ENCODE data around the gene FAM227A. TPM values are rescaled to one million over a fixed set of nuclear protein-coding genes. Genes with fewer than 3 reads are reported as not detected.
"Not testable (repeated sequence)": the region's sequence is repeated elsewhere in the genome, so short reads cannot be mapped to it uniquely, and the experiment has no call there.

The FAM227A gene
- total and polyA plus RNA-seq, 4 donors, result 0.56 to 1.3 (median 0.78) TPM; not detected in 1

- Histone ChIP-seq H3K27ac (ENCODE audit: low read depth in 1 of 2, low read length in 2 of 2) (no peak overlapping the region), H3K4me1 (ENCODE audit: control insufficient read depth in 1 of 2, insufficient read depth in 2 of 2, low read length in 2 of 2) (no peaks in the 10 kb centered on the region), H3K36me3 (ENCODE audit: control insufficient read depth in 1 of 2, insufficient read depth in 2 of 2, low read length in 1 of 2) (no peaks in the 10 kb centered on the region), H3K9me3 (ENCODE audit: control insufficient read depth, low read length) (no peaks in the 10 kb centered on the region), H3K27me3 (ENCODE audit: control insufficient read depth in 1 of 2, insufficient read depth in 2 of 2, low read length in 1 of 2) (no peaks in the 10 kb centered on the region), H3K4me3 (ENCODE audit: low read length in 2 of 2) (no peak overlapping the region)
- 78% methylated on average over 13 of the region's 13 CpGs for WGBS, 2 donors
- DNase-seq (no peak), ATAC-seq (ENCODE audit: low FRiP score) (no peak)
- intact Hi-C loops (cut with DNase I), result no loop called here
Observed at GRCh38 chr22:38608992-38609750, 47.0 kb downstream of the FAM227A start.

- Histone ChIP-seq H3K9me3 (ENCODE audit: control insufficient read depth, low read length) (no peaks in the 10 kb centered on the region), H3K4me3 (ENCODE audit: low read length in 2 of 2) (no peak overlapping the region), H3K4me1 (ENCODE audit: control insufficient read depth in 1 of 2, insufficient read depth in 2 of 2, low read length in 2 of 2) (no peaks in the 10 kb centered on the region), H3K36me3 (ENCODE audit: control insufficient read depth in 1 of 2, insufficient read depth in 2 of 2, low read length in 1 of 2) (no peaks in the 10 kb centered on the region), H3K27me3 (ENCODE audit: control insufficient read depth in 1 of 2, insufficient read depth in 2 of 2, low read length in 1 of 2) (no peaks in the 10 kb centered on the region), H3K27ac (ENCODE audit: low read depth in 1 of 2, low read length in 2 of 2) (no peak overlapping the region)
- WGBS, 2 donors, result 94 to 96% methylated on average over 3 of the region's 3 CpGs
- intact Hi-C loops (cut with DNase I), result no loop called here
- DNase-seq (no peak), ATAC-seq (ENCODE audit: low FRiP score) (no peak)
Observed at GRCh38 chr22:38607680-38608079, 48.5 kb downstream of the FAM227A start.

GRCh38 chr22:38602166-38602565 is 54.0 kb downstream of the FAM227A start:
- intact Hi-C loops (cut with DNase I), result no loop called here
- ATAC-seq (ENCODE audit: low FRiP score) (no peak), DNase-seq (no peak)
- H3K9me3 ChIP-seq (ENCODE audit: control insufficient read depth, low read length), result no peaks in the 10 kb centered on the region
- WGBS, 2 donors, result 81 to 84% methylated on average over 1 of the region's 1 CpG
- H3K27ac ChIP-seq (ENCODE audit: low read depth in 1 of 2, low read length in 2 of 2), result no peak overlapping the region
- H3K36me3 ChIP-seq (ENCODE audit: control insufficient read depth in 1 of 2, insufficient read depth in 2 of 2, low read length in 1 of 2), result no peaks in the 10 kb centered on the region
- H3K4me3 ChIP-seq (ENCODE audit: low read length in 2 of 2), result no peak overlapping the region
- H3K4me1 ChIP-seq (ENCODE audit: control insufficient read depth in 1 of 2, insufficient read depth in 2 of 2, low read length in 2 of 2), result no peaks in the 10 kb centered on the region
- no peaks in the 10 kb centered on the region for H3K27me3 ChIP-seq (ENCODE audit: control insufficient read depth in 1 of 2, insufficient read depth in 2 of 2, low read length in 1 of 2)

- H3K9me3 ChIP-seq (ENCODE audit: control insufficient read depth, low read length), result no peaks in the 10 kb centered on the region
- no peak overlapping the region for H3K27ac ChIP-seq (ENCODE audit: low read depth in 1 of 2, low read length in 2 of 2)
- 38 to 82% methylated on average over 2 of the region's 2 CpGs for WGBS, 2 donors
- no peak for DNase-seq
- no peaks in the 10 kb centered on the region for H3K36me3 ChIP-seq (ENCODE audit: control insufficient read depth in 1 of 2, insufficient read depth in 2 of 2, low read length in 1 of 2)
- ATAC-seq (ENCODE audit: low FRiP score), result no peak
- H3K4me1 ChIP-seq (ENCODE audit: control insufficient read depth in 1 of 2, insufficient read depth in 2 of 2, low read length in 2 of 2), result no peaks in the 10 kb centered on the region
- H3K27me3 ChIP-seq (ENCODE audit: control insufficient read depth in 1 of 2, insufficient read depth in 2 of 2, low read length in 1 of 2), result no peaks in the 10 kb centered on the region
- H3K4me3 ChIP-seq (ENCODE audit: low read length in 2 of 2), result no peak overlapping the region
- intact Hi-C loops (cut with DNase I), result no loop called here
Observed at GRCh38 chr22:38601221-38601764, 54.9 kb downstream of the FAM227A start.

- Histone ChIP-seq H3K36me3 (ENCODE audit: control insufficient read depth in 1 of 2, insufficient read depth in 2 of 2, low read length in 1 of 2) (no peaks in the 10 kb centered on the region), H3K4me1 (ENCODE audit: control insufficient read depth in 1 of 2, insufficient read depth in 2 of 2, low read length in 2 of 2) (no peaks in the 10 kb centered on the region), H3K27me3 (ENCODE audit: control insufficient read depth in 1 of 2, insufficient read depth in 2 of 2, low read length in 1 of 2) (no peaks in the 10 kb centered on the region), H3K27ac (ENCODE audit: low read depth in 1 of 2, low read length in 2 of 2) (no peak overlapping the region), H3K9me3 (ENCODE audit: control insufficient read depth, low read length) (no peaks in the 10 kb centered on the region), H3K4me3 (ENCODE audit: low read length in 2 of 2) (no peak overlapping the region)
- 92 to 93% methylated on average over 10 of the region's 10 CpGs for WGBS, 2 donors
- DNase-seq (no peak), ATAC-seq (ENCODE audit: low FRiP score) (no peak)
- intact Hi-C loops (cut with DNase I), result no loop called here
Observed at GRCh38 chr22:38599466-38599865, 56.7 kb downstream of the FAM227A start.

GRCh38 chr22:38582923-38583322 is 73.3 kb downstream of the FAM227A start:
- H3K4me3 ChIP-seq (ENCODE audit: low read length in 2 of 2); ATAC-seq (ENCODE audit: low FRiP score); H3K27me3 ChIP-seq (ENCODE audit: control insufficient read depth in 1 of 2, insufficient read depth in 2 of 2, low read length in 1 of 2); DNase-seq; H3K27ac ChIP-seq (ENCODE audit: low read depth in 1 of 2, low read length in 2 of 2); H3K4me1 ChIP-seq (ENCODE audit: control insufficient read depth in 1 of 2, insufficient read depth in 2 of 2, low read length in 2 of 2); H3K36me3 ChIP-seq (ENCODE audit: control insufficient read depth in 1 of 2, insufficient read depth in 2 of 2, low read length in 1 of 2); intact Hi-C loops (cut with DNase I); H3K9me3 ChIP-seq (ENCODE audit: control insufficient read depth, low read length): not testable (repeated sequence)
- 77 to 79% methylated on average over 3 of the region's 3 CpGs for WGBS, 2 donors

GRCh38 chr22:38578505-38578904 is 77.7 kb downstream of the FAM227A start:
- Histone ChIP-seq H3K27ac (ENCODE audit: low read depth in 1 of 2, low read length in 2 of 2) (no peak overlapping the region), H3K36me3 (ENCODE audit: control insufficient read depth in 1 of 2, insufficient read depth in 2 of 2, low read length in 1 of 2) (no peaks in the 10 kb centered on the region), H3K4me1 (ENCODE audit: control insufficient read depth in 1 of 2, insufficient read depth in 2 of 2, low read length in 2 of 2) (no peaks in the 10 kb centered on the region), H3K27me3 (ENCODE audit: control insufficient read depth in 1 of 2, insufficient read depth in 2 of 2, low read length in 1 of 2) (no peaks in the 10 kb centered on the region), H3K4me3 (ENCODE audit: low read length in 2 of 2) (no peak overlapping the region), H3K9me3 (ENCODE audit: control insufficient read depth, low read length) (no peaks in the 10 kb centered on the region)
- ATAC-seq (ENCODE audit: low FRiP score) (no peak), DNase-seq (no peak)
- 69 to 86% methylated on average over 5 of the region's 5 CpGs for WGBS, 2 donors
- intact Hi-C loops (cut with DNase I), result no loop called here

GRCh38 chr22:38572065-38572464 is 84.1 kb downstream of the FAM227A start:
- DNase-seq, result no peak
- intact Hi-C loops (cut with DNase I), result loop anchor here in 1 of 2 donors (5.0 kb wide), 1 partner anchor 160 kb away; no protein-coding TSS in a partner anchor
- Histone ChIP-seq H3K27ac (ENCODE audit: low read depth in 1 of 2, low read length in 2 of 2) (no peak overlapping the region), H3K36me3 (ENCODE audit: control insufficient read depth in 1 of 2, insufficient read depth in 2 of 2, low read length in 1 of 2) (no peaks in the 10 kb centered on the region), H3K4me1 (ENCODE audit: control insufficient read depth in 1 of 2, insufficient read depth in 2 of 2, low read length in 2 of 2) (no peaks in the 10 kb centered on the region), H3K9me3 (ENCODE audit: control insufficient read depth, low read length) (no peaks in the 10 kb centered on the region), H3K4me3 (ENCODE audit: low read length in 2 of 2) (no peak overlapping the region), H3K27me3 (ENCODE audit: control insufficient read depth in 1 of 2, insufficient read depth in 2 of 2, low read length in 1 of 2) (no peaks in the 10 kb centered on the region)
- ATAC-seq (ENCODE audit: low FRiP score), result no peak
- WGBS, 2 donors, result 0 to 1% methylated on average over 3 of the region's 3 CpGs

Data from aorta (tissue), 5 donors.